ENCODE data around the gene APOH.

DNA sequence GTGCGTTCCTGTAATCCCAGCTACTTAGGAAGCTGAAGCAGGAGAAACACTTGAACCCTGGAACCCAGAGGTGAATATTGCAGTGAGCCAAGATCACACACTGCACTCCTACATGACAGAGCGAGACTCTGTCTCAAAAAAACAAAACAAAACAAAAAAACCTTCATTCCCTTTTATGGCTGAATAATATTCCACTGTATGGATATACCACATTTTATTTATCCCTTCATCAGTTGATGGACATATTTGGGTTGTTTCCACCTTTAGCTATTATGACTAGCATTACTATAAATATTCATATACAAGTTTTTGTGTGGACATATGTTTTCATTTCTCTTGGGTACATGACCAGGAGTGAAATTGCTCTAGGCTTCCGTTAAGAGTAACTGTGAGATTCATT is 42.3 kb upstream of the APOH start:
- TF ChIP-seq POLR2A (IDR thresholded peaks at IDR 0.05; ENCODE audit: low read length) (no peak), GATA1 (IDR thresholded peaks at IDR 0.05; ENCODE audit: low read depth, low read length) (no peak)
